ENCODE results near the gene MSN. TPM values are rescaled to one million over a fixed set of nuclear protein-coding genes. Genes with fewer than 3 reads are reported as not detected.

MSN gene
- total RNA-seq, 4 donors from 2014 or later, result 40.0 to 73.8 (median 60.4) TPM

GRCh38 chrX:65657659-65658058 lies 9.8 kb upstream of the MSN start:
- intact Hi-C loops (cut with DNase I; ENCODE audit: low total_unique reads) (no loop called here), in situ Hi-C loops (cut with MboI; ENCODE audit: low pct_ligation_motif_present in 1 of 4, low pct_unique_long_range_greater_than_20kb in 1 of 4, low sequenced_read_pairs in 3 of 4) (no loop called here)
- no peak overlapping the region for H3K27ac ChIP-seq
- DNase-seq, result no peak
- no peaks in the 10 kb centered on the region for H3K4me1 ChIP-seq
- H3K4me3 ChIP-seq, result no peak overlapping the region
- no peaks in the 10 kb centered on the region for H3K36me3 ChIP-seq
- TF ChIP-seq CTCF (IDR thresholded peaks at IDR 0.05) (no peak), POLR2A (IDR thresholded peaks at IDR 0.05) (no peak), POLR2AphosphoS5 (IDR thresholded peaks at IDR 0.05) (no peak), EP300 (IDR thresholded peaks at IDR 0.05; ENCODE audit: low read depth) (no peak)
- no peaks in the 10 kb centered on the region for H3K27me3 ChIP-seq
- WGBS, 2 donors (ENCODE audit: low coverage in 1 of 2), result 66% methylated on average over 5 of the region's 5 CpGs; no CpG with 5 or more reads in 1 of the 2 donors
- H3K9me3 ChIP-seq, result no peaks in the 10 kb centered on the region

GRCh38 chrX:65658229-65658628 lies 9.2 kb upstream of the MSN start:
- Histone ChIP-seq H3K27ac (no peak overlapping the region), H3K4me1 (no peaks in the 10 kb centered on the region), H3K36me3 (no peaks in the 10 kb centered on the region), H3K4me3 (no peak overlapping the region), H3K9me3 (no peaks in the 10 kb centered on the region), H3K27me3 (no peaks in the 10 kb centered on the region)
- in situ Hi-C loops (cut with MboI; ENCODE audit: low pct_ligation_motif_present in 1 of 4, low pct_unique_long_range_greater_than_20kb in 1 of 4, low sequenced_read_pairs in 3 of 4), result no loop called here
- no peak for DNase-seq
- TF ChIP-seq CTCF (IDR thresholded peaks at IDR 0.05) (no peak), POLR2AphosphoS5 (IDR thresholded peaks at IDR 0.05) (no peak), EP300 (IDR thresholded peaks at IDR 0.05; ENCODE audit: low read depth) (no peak), POLR2A (IDR thresholded peaks at IDR 0.05) (no peak)
- intact Hi-C loops (cut with DNase I; ENCODE audit: low total_unique reads), result no loop called here

GRCh38 chrX:65667157-65667502 lies 324 bp upstream of the MSN start:
- WGBS, 2 donors (ENCODE audit: low coverage in 1 of 2), result 31% methylated on average over 6 of the region's 6 CpGs; no CpG with 5 or more reads in 1 of the 2 donors
- Histone ChIP-seq H3K27ac (peak overlapping the region; percentile 89 to 96 (median 91)), H3K4me1 (peaks cover 0 to 8% (median 2%) of the 10 kb centered on the region in 4 donors), H3K9me3 (no peaks in the 10 kb centered on the region), H3K36me3 (no peaks in the 10 kb centered on the region), H3K27me3 (no peaks in the 10 kb centered on the region), H3K4me3 (peak overlapping the region in 2 of 4 donors; percentile 44 to 59)
- in situ Hi-C loops (cut with MboI; ENCODE audit: low pct_ligation_motif_present in 1 of 4, low pct_unique_long_range_greater_than_20kb in 1 of 4, low sequenced_read_pairs in 3 of 4) (no loop called here), intact Hi-C loops (cut with DNase I; ENCODE audit: low total_unique reads) (no loop called here)
- no peak for TF ChIP-seq CTCF (IDR thresholded peaks at IDR 0.05)
- TF ChIP-seq POLR2A (IDR thresholded peaks at IDR 0.05), result no peak
- TF ChIP-seq POLR2AphosphoS5 (IDR thresholded peaks at IDR 0.05), result no peak
- TF ChIP-seq EP300 (IDR thresholded peaks at IDR 0.05; ENCODE audit: low read depth), result no peak
- DNase-seq, result no peak

- intact Hi-C loops (cut with DNase I; ENCODE audit: low total_unique reads) (no loop called here), in situ Hi-C loops (cut with MboI; ENCODE audit: low pct_ligation_motif_present in 1 of 4, low pct_unique_long_range_greater_than_20kb in 1 of 4, low sequenced_read_pairs in 3 of 4) (no loop called here)
- H3K9me3 ChIP-seq, result no peaks in the 10 kb centered on the region
- 54% methylated on average over 13 of the region's 13 CpGs; no CpG with 5 or more reads in 1 of the 2 donors for WGBS, 2 donors (ENCODE audit: low coverage in 1 of 2)
- TF ChIP-seq POLR2AphosphoS5 (IDR thresholded peaks at IDR 0.05) (peak in 2 of 3 donors; percentile 37 to 59), POLR2A (IDR thresholded peaks at IDR 0.05) (no peak)
- no peaks in the 10 kb centered on the region for H3K27me3 ChIP-seq
- H3K27ac ChIP-seq, result peak overlapping the region; percentile 89 to 96 (median 91)
- peak; percentile 61 for DNase-seq
- H3K36me3 ChIP-seq, result no peaks in the 10 kb centered on the region
- peak overlapping the region; percentile 44 to 59 (median 50) for H3K4me3 ChIP-seq
- peaks cover 0 to 22% (median 5%) of the 10 kb centered on the region in 4 donors for H3K4me1 ChIP-seq
These were observed 1.2 kb downstream of the MSN start for GRCh38 chrX:65668377-65669310.

Measured in transverse colon (tissue), 4 donors.